Lung microvascular endothelial cell (primary cell): ENCODE results near the gene SYT5. TPM values are rescaled to one million over a fixed set of nuclear protein-coding genes. Genes with fewer than 3 reads are reported as not detected.

Source experiments
- DNase-seq, 2 donors: peaks; one replicate each; pipeline versions ENCODE4 v3.0.0 to v3.0.0-alpha.2; 2010; ENCODE audit warnings: low read depth in 2 of 2
- total RNA-seq: library from RNA; depleted of rRNA; stranded (reverse); fragments of >200 nt; gene quantifications from 2 replicates; pipeline ENCODE4 v1.2.1, GENCODE V29; 2014

The SYT5 gene
- total RNA-seq, 1 donor from 2014 or later: not detected

GRCh38 chr19:55208880-55209692 is 29.0 kb upstream of the SYT5 start, which contains the start of gene PTPRH:
Gene PTPRH (minus strand): TSS chr19:55209501. CDS start chr19:55209433, 68 bp downstream.
- no peak for DNase-seq

- DNase-seq: peak; percentile 49 to 83
Observed at GRCh38 chr19:55206664-55207500, 26.8 kb upstream of the SYT5 start.

DNA sequence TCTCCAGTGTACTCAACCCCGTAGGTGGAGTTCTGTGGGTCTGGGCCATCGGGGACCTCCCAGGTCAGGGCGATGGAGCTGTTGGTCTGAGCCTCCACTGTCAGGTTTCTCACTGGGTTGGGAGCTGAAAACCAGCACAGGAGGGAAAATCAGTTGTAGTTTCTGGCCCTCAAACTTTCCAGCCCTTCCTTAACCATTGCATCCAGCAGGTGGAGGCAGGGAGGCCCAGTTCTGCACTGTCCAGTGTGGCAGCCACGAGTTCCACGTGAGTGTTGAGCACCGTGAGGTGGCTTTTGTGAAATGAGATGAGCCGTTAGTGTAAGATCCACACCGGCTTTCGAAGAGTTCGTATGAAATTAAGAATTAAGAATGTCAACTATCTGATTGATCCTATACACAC is 22.1 kb upstream of the SYT5 start:
- peak; percentile 21 to 53 for DNase-seq

GRCh38 chr19:55199620-55200204 is 19.6 kb upstream of the SYT5 start:
- no peak for DNase-seq

DNA sequence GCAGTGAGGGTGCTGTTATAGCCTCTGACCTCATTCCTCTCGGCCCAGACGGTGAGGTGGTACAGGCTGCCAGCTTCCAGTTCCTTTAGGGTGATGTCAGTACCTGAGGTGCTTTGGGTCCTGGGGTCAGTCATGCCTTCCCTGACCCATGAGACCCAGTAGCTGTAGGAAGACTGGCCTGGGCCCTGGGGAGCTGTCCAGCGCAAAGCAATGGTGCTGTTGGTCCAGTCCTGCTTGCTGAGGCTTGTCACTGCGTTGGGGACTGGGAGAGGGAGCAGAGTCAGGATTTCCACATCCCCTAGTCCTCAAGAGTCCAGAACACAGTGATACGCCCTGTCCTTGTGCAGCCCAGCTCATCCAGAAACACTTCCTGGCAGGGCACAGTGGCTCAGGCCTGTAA is 18.6 kb upstream of the SYT5 start:
- DNase-seq: no peak

GRCh38 chr19:55197528-55197927 is 17.4 kb upstream of the SYT5 start:
- DNase-seq: peak; percentile 26 to 45

DNA sequence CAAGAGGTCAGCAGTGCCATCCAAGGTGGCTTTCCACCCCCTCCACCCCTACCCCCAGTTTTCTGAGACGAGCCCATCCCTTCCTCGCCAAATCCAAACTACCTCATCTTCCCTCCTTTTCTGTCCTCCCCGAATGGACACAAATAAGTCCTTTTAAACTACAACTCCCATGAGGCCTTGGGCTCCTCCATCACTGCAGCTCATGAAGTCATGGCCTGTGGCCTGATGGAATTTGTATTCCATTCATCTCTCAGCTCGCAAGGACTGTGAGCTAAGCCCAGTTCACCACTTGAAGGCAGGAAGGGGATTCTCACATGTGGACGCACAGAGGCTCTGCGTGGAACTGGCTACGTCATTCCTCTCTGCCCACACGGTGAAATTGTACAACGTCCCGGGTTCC is 16.7 kb upstream of the SYT5 start:
- DNase-seq: no peak

- DNase-seq: no peak
Observed at GRCh38 chr19:55193481-55193880, 13.4 kb upstream of the SYT5 start.

- DNase-seq: peak; percentile 67 to 98
Observed at GRCh38 chr19:55189403-55189835, 9.3 kb upstream of the SYT5 start.

DNA sequence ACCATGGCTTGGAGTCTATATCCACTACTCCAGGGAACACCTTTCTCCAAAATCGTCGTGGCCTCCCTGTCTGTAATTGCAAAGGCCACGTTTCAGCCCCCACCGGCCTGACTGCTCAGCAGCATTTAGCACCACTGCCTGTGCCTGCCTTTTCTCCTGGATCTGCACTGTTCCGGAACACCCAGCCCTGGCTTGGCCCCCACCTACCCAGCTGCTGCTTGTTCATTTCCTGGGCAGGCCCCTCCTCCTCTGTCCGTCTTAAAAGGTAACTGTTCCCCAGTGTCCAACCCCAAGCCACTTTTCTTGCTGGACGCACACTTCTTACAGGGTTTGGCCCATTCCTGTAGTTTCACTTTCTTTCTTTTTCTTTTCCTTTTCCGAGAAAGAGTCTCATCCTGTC is 8.5 kb upstream of the SYT5 start:
- DNase-seq: peak in 1 of 2 donors; percentile 73

DNA sequence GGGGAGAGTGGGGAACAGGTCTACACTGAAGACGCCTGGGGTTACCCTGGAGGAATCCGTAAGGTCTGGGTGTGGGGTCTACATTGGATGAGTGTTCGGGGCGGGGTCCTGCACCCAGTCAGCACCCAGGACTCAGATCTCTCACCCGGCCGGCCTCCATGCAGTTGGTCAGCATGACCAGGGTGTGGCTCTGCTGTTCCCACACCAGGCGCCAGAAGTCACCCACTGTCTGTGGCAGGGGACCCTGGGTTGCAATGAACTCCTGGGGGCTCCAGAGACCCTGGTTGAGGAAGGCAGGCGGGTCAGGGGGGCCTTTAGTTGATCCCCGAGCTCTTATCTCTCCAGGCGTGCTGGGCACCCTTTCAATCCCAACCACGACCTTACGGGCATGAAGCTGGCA is 6.0 kb upstream of the SYT5 start:
- DNase-seq: no peak

- no peak for DNase-seq
Observed at GRCh38 chr19:55181740-55182139, 1.7 kb upstream of the SYT5 start.

DNA sequence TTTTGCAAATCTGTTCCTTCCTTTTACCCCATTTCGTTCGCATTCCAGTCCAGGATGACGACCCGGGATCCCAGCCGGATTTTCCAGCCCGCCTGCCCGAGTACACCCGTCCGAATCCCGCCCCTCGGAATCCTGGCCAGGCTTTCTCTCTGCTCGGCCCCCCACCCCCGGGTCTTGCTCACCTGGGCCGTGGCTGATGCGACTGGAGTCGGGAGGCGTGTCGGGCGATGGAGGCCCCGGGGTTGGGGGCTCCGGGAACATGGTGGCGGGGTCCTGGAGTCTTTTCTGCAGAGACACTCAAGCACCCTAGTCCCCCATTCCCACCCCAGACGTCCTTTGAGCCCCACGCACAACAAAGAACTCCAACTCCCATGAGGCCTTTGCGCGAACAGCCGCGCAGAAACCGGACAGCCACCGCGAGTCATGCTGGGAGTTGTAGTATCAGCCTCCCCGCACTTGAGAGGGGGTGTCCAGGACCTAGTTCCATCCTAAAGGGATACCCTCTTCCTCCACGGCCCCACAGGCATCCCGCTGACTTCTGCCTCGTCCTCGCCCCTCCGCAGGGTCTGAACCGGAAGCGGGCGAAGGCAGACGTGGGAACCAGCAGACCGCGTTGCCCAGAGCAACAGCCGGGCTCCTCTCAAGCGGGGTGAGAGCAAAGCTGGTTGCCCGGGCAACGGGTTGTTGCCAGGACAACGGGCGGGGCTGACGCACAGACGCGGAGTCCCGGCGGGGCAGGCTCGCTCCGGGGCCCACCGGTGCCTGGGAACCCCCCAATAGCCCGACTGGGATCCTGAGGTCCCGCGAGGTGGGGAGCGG is 1.1 kb downstream of the SYT5 start:
- peak; percentile 66 to 76 for DNase-seq

DNA sequence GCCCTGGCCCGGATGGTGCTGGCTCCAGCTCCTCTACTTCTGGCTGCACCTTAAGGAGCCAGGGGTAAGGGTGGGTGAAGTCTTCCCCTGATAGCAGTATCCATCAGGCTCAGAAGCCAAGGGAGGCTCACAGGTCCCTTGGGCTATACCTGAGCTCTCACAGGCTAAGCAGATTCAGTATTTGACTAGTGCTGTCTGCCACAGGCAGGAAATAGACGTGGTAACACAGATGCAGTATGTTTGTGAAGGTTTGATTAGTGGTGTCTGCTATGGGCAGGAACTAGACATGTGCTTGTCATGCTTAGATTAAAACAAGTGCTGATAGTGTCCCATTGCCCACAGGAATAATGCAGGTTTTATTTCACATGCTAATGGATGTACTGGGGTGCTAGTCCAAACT is 4.0 kb downstream of the SYT5 start:
- DNase-seq: no peak

GRCh38 chr19:55175117-55175867 is 4.8 kb downstream of the SYT5 start:
- DNase-seq: no peak

DNA sequence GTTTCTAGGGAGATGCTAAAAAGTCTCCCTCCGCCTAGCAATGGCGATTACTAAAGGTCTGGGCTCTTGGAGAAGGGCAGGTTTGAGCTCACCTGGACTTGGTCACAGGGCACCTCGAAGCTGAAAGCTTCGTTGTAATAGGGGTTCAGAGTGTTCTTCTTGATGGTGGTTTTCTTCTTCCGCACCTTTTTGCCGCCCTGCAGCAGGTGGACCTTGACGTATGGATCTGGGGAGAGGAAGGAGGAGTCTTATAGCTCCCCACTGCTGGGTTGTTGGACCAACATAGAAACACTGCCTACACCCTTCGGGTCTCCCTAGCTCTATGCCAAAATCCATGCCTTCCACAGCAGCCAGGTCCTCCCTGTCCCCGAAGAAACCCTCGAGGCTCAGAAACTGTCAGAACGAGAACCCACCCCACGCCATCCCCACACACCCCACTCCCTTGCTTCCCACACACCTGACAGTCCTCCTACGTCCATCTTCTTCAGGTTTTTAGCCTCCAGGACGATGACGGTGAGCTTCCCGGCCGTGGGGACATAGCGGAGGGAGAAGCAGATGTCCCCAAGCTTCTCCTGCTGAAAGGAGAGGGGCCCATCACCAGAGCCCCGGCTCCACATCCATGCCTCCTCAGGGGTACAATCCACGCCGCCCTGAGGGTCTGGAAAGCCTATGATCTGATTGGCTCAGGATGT is 5.5 kb downstream of the SYT5 start:
- DNase-seq: no peak

GRCh38 chr19:55173714-55174409 is 6.2 kb downstream of the SYT5 start:
- peak; percentile 57 to 65 for DNase-seq

- DNase-seq: no peak
Observed at GRCh38 chr19:55173186-55173713, 6.8 kb downstream of the SYT5 start.

DNA sequence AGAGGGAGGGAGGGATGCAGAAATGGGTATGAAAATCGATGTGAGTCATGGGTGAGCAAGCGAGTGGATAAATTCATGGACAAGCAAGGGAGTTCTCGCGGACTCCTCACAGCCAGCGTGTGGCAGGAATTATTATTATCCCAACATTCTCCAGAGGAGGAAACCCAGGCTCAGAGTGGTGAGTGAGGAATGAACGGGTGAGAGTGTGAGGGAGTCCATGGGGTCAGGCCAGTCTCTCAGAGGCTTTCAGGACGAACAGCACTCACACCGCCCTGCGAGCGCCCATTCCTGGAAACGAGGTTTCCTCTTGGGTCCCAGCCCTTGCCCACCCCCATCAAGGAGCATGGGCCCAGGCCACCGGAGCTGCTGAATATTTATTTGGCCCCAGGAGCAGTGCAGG is 7.3 kb downstream of the SYT5 start:
- peak in 1 of 2 donors; percentile 29 for DNase-seq
